Skin epidermis (tissue), 12 donors: ENCODE results near the gene SMAD3.

Experiments used
- H3K27ac ChIP-seq, 21 experiments: fragments of 200-600 bp; sonication (generic) in 11 of 21; one replicate each; pipeline ENCODE4 v1.5.0; 2020; ENCODE audit warnings: mild to moderate bottlenecking in 3 of 21, inconsistent platforms in 2 of 21, moderate library complexity in 2 of 21
- H3K4me3 ChIP-seq, 7 experiments: fragments of 200-600 bp; sonication (generic) in 2 of 7; one replicate each; pipeline ENCODE4 v1.5.0; 2020; ENCODE audit warnings: inconsistent platforms in 2 of 7, mild to moderate bottlenecking in 2 of 7, moderate library complexity in 1 of 7

SMAD3 gene

GRCh38 chr15:67033571-67034044 is 31.8 kb upstream of the SMAD3 start:
- Histone ChIP-seq H3K4me3 (peak overlapping the region in 4 of 7 experiments; percentile 8 to 28 (median 18)), H3K27ac (no peak overlapping the region)

DNA sequence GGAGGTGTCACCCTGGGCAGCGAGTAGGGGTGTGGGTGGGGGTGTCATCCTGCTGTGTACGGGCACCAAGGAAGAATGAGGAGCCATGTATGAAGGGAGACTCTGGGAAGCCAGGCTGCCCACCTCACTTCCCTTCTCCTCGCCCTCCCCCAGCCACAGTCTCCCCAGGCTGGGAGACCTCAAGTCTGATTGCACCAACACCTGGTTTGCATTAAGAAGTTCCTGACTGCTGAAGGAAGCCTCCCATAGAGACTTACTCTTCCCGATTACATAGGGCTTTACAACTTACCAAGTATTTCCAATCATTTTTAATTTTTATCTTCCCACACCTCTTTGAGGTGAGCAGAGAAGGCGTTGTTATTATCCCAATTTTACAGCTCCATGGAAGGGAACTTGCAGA is 29.5 kb upstream of the SMAD3 start:
- no peak overlapping the region for H3K27ac ChIP-seq
- H3K4me3 ChIP-seq, result no peak overlapping the region

- H3K4me3 ChIP-seq, result no peak overlapping the region
- H3K27ac ChIP-seq, result peak overlapping the region in 1 of 21 experiments; percentile 7
Observed at GRCh38 chr15:67036775-67037555, 28.4 kb upstream of the SMAD3 start.

- Histone ChIP-seq H3K4me3 (no peak overlapping the region), H3K27ac (peak overlapping the region in 1 of 21 experiments; percentile 7)
Observed at GRCh38 chr15:67037694-67038093, 27.7 kb upstream of the SMAD3 start.

- Histone ChIP-seq H3K27ac (no peak overlapping the region), H3K4me3 (no peak overlapping the region)
Observed at GRCh38 chr15:67038736-67039135, 26.7 kb upstream of the SMAD3 start.

DNA sequence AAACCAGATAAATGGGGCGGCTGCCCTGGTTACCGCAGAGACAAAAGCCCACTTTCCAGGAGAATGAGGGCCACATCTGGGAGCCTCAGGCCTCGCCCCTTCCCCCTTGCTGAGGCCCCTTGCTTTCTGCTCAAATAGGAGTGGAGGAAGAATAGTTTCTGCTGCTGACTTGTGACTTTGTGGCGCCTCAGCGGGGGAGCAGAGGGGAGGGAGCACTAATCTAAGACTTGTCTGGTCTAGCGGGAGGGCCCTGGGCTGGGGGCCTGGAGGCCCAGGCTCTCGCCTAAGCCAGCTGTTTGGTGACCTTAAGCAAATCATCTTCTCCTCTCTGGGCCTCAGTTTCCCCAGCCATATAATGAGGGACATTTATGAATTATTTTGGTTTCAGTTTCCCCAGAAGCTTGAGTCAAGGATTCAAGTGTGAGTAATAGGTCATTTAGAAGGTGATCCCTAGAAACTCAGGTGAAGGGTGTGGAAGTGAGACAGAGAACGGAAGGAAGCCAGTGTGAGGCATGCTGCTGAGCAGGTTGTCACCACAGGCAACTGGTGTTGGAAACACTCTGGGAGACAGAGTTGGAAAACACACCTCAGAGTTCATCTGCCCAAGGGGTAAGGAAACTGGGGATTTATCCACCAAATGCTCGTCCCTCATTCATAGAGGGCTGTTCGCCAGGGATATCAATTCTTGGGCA is 25.9 kb upstream of the SMAD3 start:
- H3K4me3 ChIP-seq, result no peak overlapping the region
- H3K27ac ChIP-seq, result no peak overlapping the region

DNA sequence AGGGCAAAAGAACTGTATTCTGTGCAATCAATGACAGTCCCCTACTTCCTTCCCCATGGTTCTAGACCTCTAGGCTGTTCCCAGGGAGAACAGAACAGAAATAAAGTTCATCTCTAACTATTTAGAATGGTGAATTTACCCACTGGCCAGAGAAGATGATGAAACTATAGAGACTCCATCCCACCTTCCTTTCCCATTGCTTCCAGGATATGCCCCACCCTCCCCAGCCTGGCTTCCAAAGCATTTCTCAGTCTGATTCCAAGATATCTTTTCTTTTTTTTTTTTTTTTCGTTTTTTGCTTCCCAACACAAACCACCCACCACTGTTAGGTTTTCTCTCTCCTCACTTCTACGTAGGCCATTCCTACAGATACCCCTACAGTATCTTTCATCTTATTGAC is 25.1 kb upstream of the SMAD3 start:
- H3K4me3 ChIP-seq, result no peak overlapping the region

GRCh38 chr15:67042551-67043142 is 22.8 kb upstream of the SMAD3 start:
- no peak overlapping the region for H3K4me3 ChIP-seq

More for the DNA sequence above, 25.1 kb upstream of the SMAD3 start:
- H3K27ac ChIP-seq, result no peak overlapping the region

DNA sequence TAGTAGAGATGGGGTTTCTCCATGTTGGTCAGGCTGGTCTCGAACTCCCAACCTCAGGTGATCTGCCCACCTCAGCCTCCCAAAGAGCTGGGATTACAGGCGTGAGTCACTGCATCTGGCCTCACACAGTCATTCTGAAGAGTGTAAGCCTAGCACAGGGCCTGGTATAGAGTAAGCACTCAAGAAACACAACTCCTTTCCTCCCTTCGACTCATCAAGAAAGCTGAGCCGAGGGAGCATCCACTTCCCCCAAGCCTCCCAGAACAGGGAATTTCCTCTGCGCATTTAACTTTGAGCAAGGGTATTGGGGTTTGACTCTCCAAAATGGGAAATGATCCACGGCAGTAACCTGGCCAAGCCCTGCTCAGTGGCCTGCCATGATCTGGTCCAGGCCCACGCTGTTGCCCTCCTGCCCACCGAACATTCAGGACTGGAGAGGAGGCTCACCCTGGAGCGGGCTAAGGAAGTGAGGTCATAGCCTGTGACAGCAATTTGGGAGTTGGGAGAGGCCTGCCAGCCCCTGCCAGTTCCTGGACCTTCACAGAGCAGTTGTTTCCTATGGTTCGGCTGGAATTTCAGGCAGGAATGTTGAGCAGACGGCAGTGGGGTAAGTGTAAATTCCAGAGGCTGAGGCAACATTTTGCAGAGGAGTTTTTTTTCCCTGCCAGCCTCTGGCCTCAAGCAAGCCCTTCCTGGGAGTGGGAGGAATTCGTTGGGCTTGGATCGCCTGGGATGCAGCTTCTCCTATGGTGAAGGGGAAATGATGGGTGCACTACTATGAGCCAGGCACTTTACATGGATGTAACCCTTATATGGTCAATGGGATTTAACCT is 21.2 kb upstream of the SMAD3 start:
- Histone ChIP-seq H3K4me3 (no peak overlapping the region), H3K27ac (peak overlapping the region in 5 of 21 experiments; percentile 8 to 69 (median 38))

More at GRCh38 chr15:67042551-67043142, 22.8 kb upstream of the SMAD3 start:
- H3K27ac ChIP-seq, result no peak overlapping the region

- Histone ChIP-seq H3K4me3 (no peak overlapping the region), H3K27ac (peak overlapping the region in 1 of 21 experiments; percentile 89)
Observed at GRCh38 chr15:67047149-67047661, 18.2 kb upstream of the SMAD3 start.

DNA sequence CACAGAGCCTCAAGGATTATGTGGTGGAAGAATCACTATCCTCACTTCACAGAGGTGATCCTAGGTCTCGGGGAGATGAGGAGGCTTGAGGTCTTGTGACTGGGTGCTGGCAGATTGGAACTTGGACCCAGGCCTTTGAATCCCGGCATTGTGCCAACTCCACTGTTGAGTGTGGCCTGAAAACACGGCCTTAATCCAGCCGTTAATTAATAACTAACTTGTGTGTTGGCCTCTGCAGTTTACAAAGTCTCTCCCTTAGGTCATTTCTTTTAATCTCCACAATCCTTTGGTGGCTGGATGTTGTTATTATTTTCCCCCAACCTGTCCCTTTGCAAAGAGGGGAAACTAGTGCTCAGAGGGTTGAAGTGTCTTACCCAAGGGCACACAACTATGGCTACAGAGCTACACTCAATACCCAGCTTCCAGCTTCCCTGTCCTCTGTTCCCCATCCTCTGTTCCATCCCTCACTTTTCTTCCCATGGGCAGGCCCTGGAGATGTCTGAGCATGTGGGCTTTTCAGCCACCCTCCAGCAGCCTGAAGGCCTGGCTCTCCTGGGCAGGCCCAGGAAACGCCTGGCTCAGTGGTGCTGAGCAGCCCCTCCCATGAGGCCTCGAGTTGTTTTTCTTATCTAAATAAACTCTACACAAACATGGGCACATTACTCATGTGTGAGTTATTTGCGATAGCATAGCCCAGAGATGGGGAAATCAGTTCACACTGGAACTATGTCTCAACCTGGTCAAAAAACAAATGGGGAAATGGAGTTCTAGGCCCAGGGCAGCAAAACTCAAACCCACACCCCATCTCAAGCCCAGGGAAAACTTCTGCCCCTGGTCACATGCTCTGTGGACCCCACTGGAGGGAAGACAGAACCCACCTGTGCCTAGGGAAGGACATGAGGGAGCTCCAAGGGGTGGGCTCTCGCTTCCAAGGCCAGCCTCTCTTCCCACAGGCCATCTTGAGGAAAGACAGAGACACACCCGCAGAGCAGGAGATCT is 16.8 kb upstream of the SMAD3 start:
- Histone ChIP-seq H3K27ac (peak overlapping the region in 16 of 21 experiments; percentile 1 to 89 (median 65)), H3K4me3 (no peak overlapping the region)

GRCh38 chr15:67049351-67050044 is 15.9 kb upstream of the SMAD3 start:
- Histone ChIP-seq H3K4me3 (no peak overlapping the region), H3K27ac (peak overlapping the region in 16 of 21 experiments; percentile 20 to 89 (median 65))

GRCh38 chr15:67050062-67050461 is 15.3 kb upstream of the SMAD3 start:
- Histone ChIP-seq H3K4me3 (no peak overlapping the region), H3K27ac (peak overlapping the region in 12 of 21 experiments; percentile 20 to 89 (median 62))

DNA sequence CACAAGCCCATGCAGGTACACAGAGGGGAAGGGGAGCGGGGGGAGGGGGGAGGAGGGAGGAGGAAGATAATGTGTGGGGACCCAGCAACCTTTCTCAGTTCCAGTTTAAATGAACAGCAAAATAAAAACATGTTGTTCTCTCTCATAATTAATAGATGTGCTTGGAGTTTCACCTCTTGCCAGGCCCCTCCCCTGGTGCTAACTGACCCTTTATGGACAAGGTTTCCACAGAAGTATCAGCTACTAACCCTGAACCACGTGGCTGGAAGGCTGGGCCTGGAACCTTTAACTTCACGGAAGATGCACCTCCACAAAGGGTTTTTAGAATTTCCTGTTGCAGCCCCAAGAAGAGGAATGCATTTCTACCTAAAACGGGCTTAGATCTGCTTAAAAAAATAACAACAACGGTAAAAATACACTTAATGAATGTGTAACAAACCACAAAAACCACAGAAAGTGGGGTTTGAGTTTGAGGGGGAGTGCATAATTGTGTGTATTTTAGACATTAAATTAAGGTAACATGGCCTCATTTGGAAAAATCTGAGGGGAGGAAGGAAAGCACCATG is 14.8 kb upstream of the SMAD3 start:
- H3K27ac ChIP-seq, result peak overlapping the region in 10 of 21 experiments; percentile 5 to 89 (median 28)
- no peak overlapping the region for H3K4me3 ChIP-seq

DNA sequence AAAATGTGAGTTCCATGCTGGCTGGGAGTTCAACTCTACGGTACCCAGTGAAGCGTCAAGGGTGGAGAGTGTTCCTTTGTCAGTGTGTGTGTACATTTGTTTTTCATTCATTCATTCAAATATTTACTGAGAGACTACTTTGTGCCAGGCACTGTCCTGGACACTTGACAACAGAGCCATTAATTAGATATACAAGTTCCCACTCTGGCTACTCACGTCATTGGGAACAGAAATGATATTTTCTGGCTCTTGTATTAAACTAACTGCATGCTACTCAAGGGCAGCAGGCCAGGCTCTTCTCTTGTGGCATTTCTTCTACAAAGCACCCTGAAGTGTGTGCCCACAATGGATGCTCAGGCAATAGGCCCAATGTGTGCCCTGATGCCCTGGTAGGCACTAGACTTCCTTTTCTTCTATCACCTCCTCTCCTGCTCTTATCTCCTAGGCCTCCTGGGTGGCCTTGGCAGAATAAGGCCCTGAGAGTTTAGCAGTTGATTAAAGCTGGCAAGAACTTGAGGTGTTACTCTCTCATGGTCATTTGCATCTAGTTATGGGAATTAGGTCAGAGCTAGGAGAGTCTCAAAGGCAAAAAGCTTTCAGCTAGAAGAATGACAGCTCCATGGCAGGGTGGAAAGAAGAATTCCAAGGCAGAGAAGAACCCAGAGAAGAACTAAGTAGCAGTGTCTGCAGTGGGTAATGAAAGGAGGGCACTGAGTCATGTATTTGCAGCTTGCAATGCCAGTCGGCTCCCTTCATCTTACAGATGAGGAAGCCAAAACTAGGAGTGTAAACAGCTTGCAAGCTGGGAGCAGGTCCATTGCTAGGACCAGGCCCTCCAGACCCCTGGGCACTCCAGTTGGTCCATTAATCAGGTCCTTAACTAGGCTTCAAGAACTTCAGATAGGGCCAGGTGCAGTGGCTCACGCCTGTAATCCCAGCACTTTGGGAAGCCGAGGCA is 14.0 kb upstream of the SMAD3 start:
- Histone ChIP-seq H3K4me3 (no peak overlapping the region), H3K27ac (peak overlapping the region in 7 of 21 experiments; percentile 5 to 89 (median 26))

DNA sequence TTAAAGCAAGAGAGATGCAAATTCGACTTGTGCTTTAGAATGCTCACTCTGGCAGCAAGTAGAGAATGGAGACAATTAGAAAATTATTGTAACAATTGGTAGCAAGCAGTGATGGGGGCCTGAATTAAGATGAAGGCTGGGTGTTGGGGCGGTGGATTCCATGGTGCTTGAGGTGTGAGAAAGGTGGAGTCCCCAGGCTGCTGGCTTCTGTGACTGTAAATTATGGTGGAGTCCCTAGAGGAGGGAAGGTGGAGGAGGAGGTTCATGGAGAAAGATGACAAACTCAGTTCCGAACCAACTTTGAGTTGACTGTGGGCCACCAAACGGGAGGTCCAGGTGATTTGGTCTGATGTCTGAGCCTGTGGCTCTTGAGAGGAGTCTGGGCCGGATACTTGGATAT is 10.7 kb upstream of the SMAD3 start:
- Histone ChIP-seq H3K27ac (no peak overlapping the region), H3K4me3 (no peak overlapping the region)
